ENCODE results near the gene NTF3. TPM values are rescaled to one million over a fixed set of nuclear protein-coding genes. Genes with fewer than 3 reads are reported as not detected.
A peak's percentile ranks its signal among the peaks of the same experiment; 100 is the strongest.

NTF3 gene
- 6.7 to 9.4 TPM (median 8.6 TPM) in 3 replicates for total RNA-seq

DNA sequence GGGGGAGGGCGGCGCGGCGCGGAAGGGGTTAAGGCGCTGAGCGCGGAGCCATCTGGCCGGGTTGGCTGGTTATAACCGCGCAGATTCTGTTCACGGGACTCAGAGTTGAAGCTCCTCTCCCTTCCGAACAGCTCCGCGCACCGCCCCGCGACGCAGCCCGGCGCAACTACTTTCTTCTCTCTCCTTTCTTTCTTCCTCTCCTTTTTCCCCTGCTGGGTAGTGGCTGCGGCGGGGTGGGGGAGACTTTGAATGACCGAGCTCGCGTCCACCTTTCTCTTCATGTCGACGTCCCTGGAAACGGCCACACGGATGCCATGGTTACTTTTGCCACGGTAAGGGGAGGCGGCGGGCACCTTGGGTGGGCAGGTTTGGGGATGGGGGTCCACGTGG is at the start of gene NTF3:
Gene NTF3 (plus strand): TSS at position 98 of the 390 bp plus-strand sequence. CDS start 217 bp downstream, at position 315.
- DNase-seq (ENCODE audit: low spot score in 2 of 2, unreplicated experiment in 2 of 2): peak in 1 of 2 experiments; percentile 60
- peaks cover 40% of the 10 kb centered on the region for H3K4me1 Mint-ChIP-seq
- H3K36me3 Mint-ChIP-seq: no peaks in the 10 kb centered on the region
- H3K27me3 Mint-ChIP-seq (ENCODE audit: low read depth): peaks cover 58% of the 10 kb centered on the region
- no peak for TF ChIP-seq CTCF (IDR thresholded peaks at IDR 0.05; ENCODE audit: unreplicated experiment)
- H3K27ac Mint-ChIP-seq: peak within 1 kb of the TSS; percentile 48
- H3K4me3 Mint-ChIP-seq: peak within 1 kb of the TSS; percentile 70
- no peaks in the 10 kb centered on the region for H3K9me3 Mint-ChIP-seq

GRCh38 chr12:5384015-5384414 is 47.9 kb upstream of the NTF3 start:
- Mint-ChIP-seq H3K4me1 (no peaks in the 10 kb centered on the region), H3K27me3 (ENCODE audit: low read depth) (peaks cover 60% of the 10 kb centered on the region), H3K9me3 (no peaks in the 10 kb centered on the region), H3K4me3 (no peak overlapping the region), H3K27ac (no peak overlapping the region), H3K36me3 (no peaks in the 10 kb centered on the region)
- no peak for TF ChIP-seq CTCF (IDR thresholded peaks at IDR 0.05; ENCODE audit: unreplicated experiment)
- DNase-seq (ENCODE audit: low spot score in 2 of 2, unreplicated experiment in 2 of 2): no peak

DNA sequence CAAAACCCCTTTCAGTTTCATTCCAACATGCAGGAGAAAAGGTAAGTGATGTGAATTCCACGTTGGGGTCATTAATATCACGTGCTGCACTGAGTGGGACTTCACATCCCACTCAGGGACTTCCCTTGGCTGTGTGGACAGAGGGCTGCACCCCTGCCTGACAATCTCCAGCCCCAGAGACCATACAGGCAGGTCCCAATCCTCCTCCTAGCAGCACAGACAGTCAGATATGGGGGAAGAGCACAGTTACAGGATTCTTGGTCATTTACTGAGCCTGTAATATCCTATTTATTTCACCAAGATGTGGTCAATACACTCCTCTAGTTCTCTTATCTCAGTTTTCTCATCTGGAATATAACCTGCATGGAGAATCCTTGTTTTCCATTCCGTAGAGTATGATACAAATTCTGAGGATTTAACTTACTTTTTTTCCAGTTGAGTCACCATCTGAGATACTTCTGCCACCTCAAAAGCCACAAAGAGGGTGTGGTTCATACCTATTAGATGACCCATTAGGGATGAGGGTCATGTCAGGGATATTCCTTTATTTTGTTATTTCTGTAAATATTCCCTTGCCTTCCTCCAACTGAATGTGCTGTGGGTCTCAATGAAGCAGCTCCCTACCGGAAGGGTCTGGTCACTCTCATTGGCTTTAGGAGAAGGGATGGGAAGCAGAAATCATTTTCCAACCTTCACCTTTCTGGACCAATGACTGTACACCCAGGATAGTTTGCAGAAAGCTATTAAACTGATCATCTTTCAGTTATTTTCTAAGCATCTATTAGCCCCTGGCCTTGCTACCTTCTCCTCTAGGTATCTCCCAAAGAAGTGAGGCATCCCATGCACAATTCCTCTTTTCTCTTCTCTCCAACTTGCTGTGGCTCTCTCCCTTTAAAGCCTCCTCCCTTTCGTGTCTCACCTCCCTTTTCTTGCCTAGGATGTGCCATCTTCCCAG is 43.0 kb upstream of the NTF3 start:
- no peak for DNase-seq (ENCODE audit: low spot score in 2 of 2, unreplicated experiment in 2 of 2)

GRCh38 chr12:5390174-5390799 is 41.6 kb upstream of the NTF3 start:
- H3K4me3 Mint-ChIP-seq: no peak overlapping the region

More for the DNA sequence above, 43.0 kb upstream of the NTF3 start:
- H3K9me3 Mint-ChIP-seq: no peaks in the 10 kb centered on the region
- no peaks in the 10 kb centered on the region for H3K36me3 Mint-ChIP-seq
- H3K4me1 Mint-ChIP-seq: peaks cover 2% of the 10 kb centered on the region
- H3K27ac Mint-ChIP-seq: no peak overlapping the region
- TF ChIP-seq CTCF (IDR thresholded peaks at IDR 0.05; ENCODE audit: unreplicated experiment): no peak
- no peak overlapping the region for H3K4me3 Mint-ChIP-seq
- H3K27me3 Mint-ChIP-seq (ENCODE audit: low read depth): peaks cover 63% of the 10 kb centered on the region

DNA sequence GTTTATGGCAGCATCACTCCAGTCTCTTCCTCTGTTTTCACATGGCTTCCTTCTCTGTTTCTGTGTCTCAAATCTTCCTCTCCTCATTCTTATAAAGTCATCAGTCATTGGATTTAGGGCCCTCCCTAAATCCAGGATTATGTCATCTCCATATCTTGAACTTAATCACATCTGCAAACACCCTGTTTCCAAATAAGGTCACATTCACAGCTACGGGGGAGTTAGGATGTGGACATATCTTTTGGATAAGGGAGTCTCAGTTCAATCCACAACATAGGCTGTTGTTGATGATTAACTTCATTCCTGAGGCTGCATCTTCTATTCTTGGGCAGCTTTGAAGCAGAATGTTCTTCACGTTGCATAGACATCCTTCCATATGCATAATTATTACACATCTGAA is 40.3 kb upstream of the NTF3 start:
- Mint-ChIP-seq H3K9me3 (no peaks in the 10 kb centered on the region), H3K27me3 (ENCODE audit: low read depth) (peaks cover 64% of the 10 kb centered on the region), H3K27ac (no peak overlapping the region), H3K4me1 (peaks cover 13% of the 10 kb centered on the region), H3K4me3 (no peak overlapping the region), H3K36me3 (no peaks in the 10 kb centered on the region)
- no peak for TF ChIP-seq CTCF (IDR thresholded peaks at IDR 0.05; ENCODE audit: unreplicated experiment)
- no peak for DNase-seq (ENCODE audit: low spot score in 2 of 2, unreplicated experiment in 2 of 2)

More at GRCh38 chr12:5390174-5390799, 41.6 kb upstream of the NTF3 start:
- peaks cover 3% of the 10 kb centered on the region for H3K4me1 Mint-ChIP-seq
- H3K27me3 Mint-ChIP-seq (ENCODE audit: low read depth): peaks cover 65% of the 10 kb centered on the region
- no peak for DNase-seq (ENCODE audit: low spot score in 2 of 2, unreplicated experiment in 2 of 2)
- no peak overlapping the region for H3K27ac Mint-ChIP-seq
- H3K36me3 Mint-ChIP-seq: no peaks in the 10 kb centered on the region
- H3K9me3 Mint-ChIP-seq: no peaks in the 10 kb centered on the region
- TF ChIP-seq CTCF (IDR thresholded peaks at IDR 0.05; ENCODE audit: unreplicated experiment): no peak

All from mesothelial cell of epicardium (in vitro differentiated cells).